ENCODE results near the gene TMEM63A. TPM values are rescaled to one million over a fixed set of nuclear protein-coding genes. Genes with fewer than 3 reads are reported as not detected.

TMEM63A gene
- total RNA-seq, 1 experiment from 2014 or later, result 31.4 TPM

- H3K36me3 ChIP-seq (ENCODE audit: control insufficient read depth, insufficient read depth, low read length), result no peaks in the 10 kb centered on the region
- DNase-seq (ENCODE audit: low read depth, low spot score) (no peak), ATAC-seq (no peak)
- intact Hi-C loops (cut with micrococcal nuclease; ENCODE audit: unreplicated experiment), result no loop called here
- H3K4me3 ChIP-seq (ENCODE audit: low read depth in 2 of 2, low read length in 2 of 2), result no peak overlapping the region
- in situ Hi-C loops (cut with HindIII; ENCODE audit: low pct_unique_long_range_greater_than_20kb, low sequenced_read_pairs), result no loop called here
- TF ChIP-seq POLR2AphosphoS5 (IDR thresholded peaks at IDR 0.05; ENCODE audit: low read depth, low read length), result no peak
- TF ChIP-seq REST (IDR thresholded peaks at IDR 0.05; ENCODE audit: insufficient read depth in 1 of 2, low read depth in 2 of 2, low read length in 1 of 2), result no peak
- TF ChIP-seq TCF7L2 (IDR thresholded peaks at IDR 0.05; ENCODE audit: low read depth, low read length), result no peak
- no peak for TF ChIP-seq SIN3A (IDR thresholded peaks at IDR 0.05; ENCODE audit: borderline replicate concordance, insufficient read depth, low read depth, low read length)
- no peak for TF ChIP-seq CTCF (IDR thresholded peaks at IDR 0.05)
- BruUV-seq (replicated peaks), result no TSS peak
- H3K4me1 ChIP-seq (ENCODE audit: control insufficient read depth, insufficient read depth, low read length), result peaks cover 5% of the 10 kb centered on the region
- H3K9me3 ChIP-seq (ENCODE audit: control insufficient read depth, insufficient read depth, low read depth, low read length), result no peaks in the 10 kb centered on the region
- CTCF ChIA-PET, result no interaction called here
- no peaks in the 10 kb centered on the region for H3K27me3 ChIP-seq (ENCODE audit: control insufficient read depth, insufficient read depth, low read length)
- no peak overlapping the region for H3K27ac ChIP-seq (ENCODE audit: low read length)
- POLR2A ChIA-PET, result no interaction called here
These were observed 15.7 kb upstream of the TMEM63A start for GRCh38 chr1:225897595-225898514.

GRCh38 chr1:225896937-225897549 lies 14.9 kb upstream of the TMEM63A start:
- Histone ChIP-seq H3K4me1 (ENCODE audit: control insufficient read depth, insufficient read depth, low read length) (peaks cover 5% of the 10 kb centered on the region), H3K9me3 (ENCODE audit: control insufficient read depth, insufficient read depth, low read depth, low read length) (no peaks in the 10 kb centered on the region), H3K27me3 (ENCODE audit: control insufficient read depth, insufficient read depth, low read length) (no peaks in the 10 kb centered on the region), H3K36me3 (ENCODE audit: control insufficient read depth, insufficient read depth, low read length) (no peaks in the 10 kb centered on the region), H3K4me3 (ENCODE audit: low read depth in 2 of 2, low read length in 2 of 2) (no peak overlapping the region), H3K27ac (ENCODE audit: low read length) (peak overlapping the region; percentile 17; the same call in 1 of the 2 replicates)
- BruUV-seq (replicated peaks), result no TSS peak
- ATAC-seq (peak; percentile 93), DNase-seq (ENCODE audit: low read depth, low spot score) (no peak)
- in situ Hi-C loops (cut with HindIII; ENCODE audit: low pct_unique_long_range_greater_than_20kb, low sequenced_read_pairs), result no loop called here
- POLR2A ChIA-PET, result no interaction called here
- intact Hi-C loops (cut with micrococcal nuclease; ENCODE audit: unreplicated experiment), result no loop called here
- CTCF ChIA-PET, result no interaction called here
- no peak for TF ChIP-seq CTCF (IDR thresholded peaks at IDR 0.05)
- TF ChIP-seq TCF7L2 (IDR thresholded peaks at IDR 0.05; ENCODE audit: low read depth, low read length), result no peak
- no peak for TF ChIP-seq POLR2AphosphoS5 (IDR thresholded peaks at IDR 0.05; ENCODE audit: low read depth, low read length)
- TF ChIP-seq REST (IDR thresholded peaks at IDR 0.05; ENCODE audit: insufficient read depth in 1 of 2, low read depth in 2 of 2, low read length in 1 of 2), result no peak
- TF ChIP-seq SIN3A (IDR thresholded peaks at IDR 0.05; ENCODE audit: borderline replicate concordance, insufficient read depth, low read depth, low read length), result no peak

Measured in Panc1 (cell line).